Measurements from ENCODE around the gene TMEM271.

The TMEM271 gene

DNA sequence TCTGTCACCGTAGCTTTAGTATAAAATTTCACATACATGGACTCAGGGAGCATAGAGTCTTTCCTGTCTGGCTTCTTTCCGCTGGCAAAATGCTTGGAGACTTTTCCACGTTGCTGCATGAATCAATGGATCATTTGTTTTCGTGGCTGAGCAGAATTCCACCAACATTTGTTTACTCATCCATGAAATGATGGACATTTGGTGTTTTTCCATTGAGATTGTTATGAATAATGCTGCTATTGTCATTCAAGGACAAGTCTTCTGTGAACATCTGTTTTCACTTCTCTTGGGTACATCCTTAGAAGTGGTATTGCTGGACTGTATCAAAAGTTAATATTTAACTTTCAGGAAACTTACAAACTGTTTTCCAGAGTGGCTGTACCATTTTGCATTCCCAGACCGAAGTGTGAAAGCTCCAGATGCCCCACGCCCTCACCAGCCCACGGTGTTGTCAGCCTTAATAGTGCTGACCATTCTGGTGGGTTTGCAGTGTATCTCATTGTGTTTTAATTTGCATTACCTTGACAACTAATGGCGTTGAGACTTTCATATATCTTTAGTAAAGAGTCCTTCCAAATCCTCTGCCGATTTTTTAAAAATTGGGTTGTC, 5.8 kb upstream of the TMEM271 start:
- H3K4me3 ChIP-seq (ENCODE audit: low read depth, low read length), result no peak overlapping the region

DNA sequence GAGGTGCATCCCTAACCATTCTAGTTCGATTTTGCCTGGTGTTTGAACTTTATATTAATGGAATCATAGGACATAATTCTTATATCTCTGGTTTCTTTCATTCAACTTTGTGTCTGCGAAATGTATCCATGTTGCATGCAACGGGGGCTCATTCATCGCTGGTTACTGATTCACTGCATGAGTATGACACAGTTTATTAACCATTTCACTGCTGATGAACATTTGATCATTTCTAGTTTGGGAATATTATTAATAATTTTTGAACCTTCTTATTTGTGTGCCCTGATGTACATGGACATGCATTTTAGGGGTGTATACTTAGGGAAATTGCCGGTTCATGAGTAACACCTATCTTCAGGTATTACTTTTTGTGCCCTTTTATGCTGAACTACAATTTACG, 5.1 kb upstream of the TMEM271 start:
- no peak overlapping the region for H3K4me3 ChIP-seq (ENCODE audit: low read depth, low read length)

DNA sequence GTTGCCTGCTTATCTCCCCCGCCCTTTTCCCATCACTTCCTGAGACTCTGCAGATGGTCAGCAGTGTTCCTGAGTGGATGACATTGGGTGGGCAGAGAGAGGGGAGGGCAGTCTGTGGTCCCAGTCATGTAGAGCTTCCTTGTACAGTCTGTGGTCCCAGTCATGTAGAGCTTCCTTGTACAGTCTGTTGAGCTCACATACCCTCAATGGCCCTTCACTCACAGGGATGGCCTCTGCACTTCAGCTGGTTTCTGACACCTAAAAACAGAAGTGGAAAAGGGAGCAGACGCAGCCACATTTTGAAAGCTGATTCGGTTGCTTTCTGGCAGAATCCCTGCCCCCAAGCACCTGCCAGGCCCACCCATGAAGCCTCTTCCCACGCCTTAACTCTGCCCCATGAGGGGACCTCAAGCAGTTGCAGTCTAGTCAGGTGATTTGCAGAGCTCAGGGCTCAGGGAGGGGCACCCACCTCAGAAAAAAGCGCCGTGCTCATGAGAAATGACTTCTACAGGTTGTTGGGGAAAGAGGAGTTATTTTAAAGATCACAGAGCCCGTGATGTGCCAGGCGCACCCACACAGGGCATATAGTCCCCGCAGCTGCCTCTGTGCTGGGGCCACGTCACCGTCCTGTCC, 3.6 kb upstream of the TMEM271 start:
- H3K4me3 ChIP-seq (ENCODE audit: low read depth, low read length), result no peak overlapping the region

DNA sequence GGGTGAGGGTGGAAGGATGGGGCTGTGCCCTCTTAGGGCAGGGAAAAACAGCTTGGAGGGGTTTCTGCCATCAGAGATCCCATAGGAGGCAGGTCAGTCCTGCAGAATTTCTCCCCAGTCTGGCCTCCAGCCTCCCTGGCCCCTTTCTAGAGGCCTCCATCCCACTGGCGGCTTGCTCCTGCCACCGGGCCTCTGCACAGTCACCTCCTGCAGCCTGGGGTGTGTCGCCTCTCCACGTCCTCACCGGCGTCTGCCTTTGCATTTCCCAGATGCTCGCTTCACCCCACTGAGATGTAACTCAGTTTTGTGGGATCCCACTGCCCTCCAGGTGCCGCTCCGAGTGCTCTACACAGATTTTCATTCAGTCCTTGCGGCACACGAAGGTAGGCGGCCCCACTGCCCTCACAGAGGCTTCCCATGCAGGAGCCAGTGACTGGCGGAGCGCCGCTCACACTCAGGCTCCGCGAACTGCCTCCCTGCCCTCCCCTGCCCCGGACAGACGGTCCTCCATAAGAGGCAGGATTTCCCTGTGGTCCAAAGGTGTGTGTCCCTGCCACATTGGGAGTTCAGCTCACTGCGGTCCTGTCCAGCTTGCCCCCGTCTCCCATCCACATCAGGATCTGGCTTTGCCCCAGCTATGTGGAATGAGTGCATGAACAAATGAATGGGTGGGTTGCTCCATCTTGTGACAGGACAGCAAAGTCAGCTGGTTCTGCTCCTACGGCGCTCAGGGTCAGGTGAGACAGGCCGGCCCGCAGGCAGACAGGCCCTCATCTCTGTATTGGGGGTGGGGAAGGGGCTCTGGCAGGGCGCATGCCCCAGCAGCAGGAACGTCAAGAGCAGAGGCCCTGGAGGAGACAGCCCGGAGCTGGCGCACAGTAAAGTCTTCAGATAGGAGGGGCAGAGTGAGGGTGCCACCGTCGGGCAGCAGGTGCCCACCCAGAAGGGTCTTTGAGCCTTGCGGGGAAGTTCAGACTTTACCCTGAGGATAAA, 2.7 kb upstream of the TMEM271 start:
- no peak overlapping the region for H3K4me3 ChIP-seq (ENCODE audit: low read depth, low read length)

DNA sequence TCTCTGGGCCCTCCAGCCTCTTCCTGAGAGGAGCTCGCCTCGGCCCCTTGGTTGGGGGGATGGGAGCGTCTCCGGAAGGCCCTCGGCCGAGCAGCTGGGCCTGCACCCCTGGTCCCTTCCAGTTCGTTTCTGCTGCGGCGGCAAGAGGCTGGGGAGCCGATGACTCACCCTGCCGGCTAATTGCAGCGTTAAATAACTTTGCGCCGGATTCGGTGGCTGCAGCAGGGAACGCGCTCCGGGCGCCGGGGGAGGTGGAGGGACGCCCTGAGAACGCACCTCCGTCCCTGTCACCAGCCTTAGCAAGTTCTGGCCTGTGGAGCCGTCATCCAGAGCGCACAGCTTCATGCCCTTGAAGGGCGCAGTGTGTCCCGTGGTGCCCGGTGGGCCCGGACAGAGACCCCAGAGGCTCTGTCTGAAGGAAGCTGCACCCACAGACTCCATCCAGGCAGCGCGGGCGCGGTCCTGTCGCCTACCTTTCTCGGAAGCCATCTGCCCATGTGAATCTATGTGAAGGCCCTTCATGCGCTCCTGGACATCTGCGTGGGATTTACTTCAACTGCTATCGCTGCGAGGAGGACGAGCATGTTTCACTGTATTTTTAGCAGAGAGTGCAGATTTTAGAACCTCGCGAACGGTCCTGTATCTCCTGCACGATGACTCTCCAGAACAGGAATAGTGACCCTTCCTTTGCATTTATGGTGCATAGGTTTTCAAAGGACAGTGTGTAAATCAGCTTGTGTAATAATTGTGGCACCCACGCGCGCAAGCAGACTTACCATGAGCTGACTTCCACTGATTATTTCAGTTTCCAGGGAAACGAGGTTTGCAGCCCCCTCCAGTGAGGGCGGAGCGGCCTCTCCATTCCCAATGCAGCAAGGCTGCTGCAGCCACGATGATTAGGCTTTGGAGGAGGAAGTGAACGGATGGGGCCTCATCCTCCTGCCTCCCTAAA, 1.7 kb upstream of the TMEM271 start:
- H3K4me3 ChIP-seq (ENCODE audit: low read depth, low read length), result peak overlapping the region; percentile 59

- peak overlapping the region; percentile 59 for H3K4me3 ChIP-seq (ENCODE audit: low read depth, low read length)
These were observed 950 bp upstream of the TMEM271 start for GRCh38 chr4:576991-577498.

DNA sequence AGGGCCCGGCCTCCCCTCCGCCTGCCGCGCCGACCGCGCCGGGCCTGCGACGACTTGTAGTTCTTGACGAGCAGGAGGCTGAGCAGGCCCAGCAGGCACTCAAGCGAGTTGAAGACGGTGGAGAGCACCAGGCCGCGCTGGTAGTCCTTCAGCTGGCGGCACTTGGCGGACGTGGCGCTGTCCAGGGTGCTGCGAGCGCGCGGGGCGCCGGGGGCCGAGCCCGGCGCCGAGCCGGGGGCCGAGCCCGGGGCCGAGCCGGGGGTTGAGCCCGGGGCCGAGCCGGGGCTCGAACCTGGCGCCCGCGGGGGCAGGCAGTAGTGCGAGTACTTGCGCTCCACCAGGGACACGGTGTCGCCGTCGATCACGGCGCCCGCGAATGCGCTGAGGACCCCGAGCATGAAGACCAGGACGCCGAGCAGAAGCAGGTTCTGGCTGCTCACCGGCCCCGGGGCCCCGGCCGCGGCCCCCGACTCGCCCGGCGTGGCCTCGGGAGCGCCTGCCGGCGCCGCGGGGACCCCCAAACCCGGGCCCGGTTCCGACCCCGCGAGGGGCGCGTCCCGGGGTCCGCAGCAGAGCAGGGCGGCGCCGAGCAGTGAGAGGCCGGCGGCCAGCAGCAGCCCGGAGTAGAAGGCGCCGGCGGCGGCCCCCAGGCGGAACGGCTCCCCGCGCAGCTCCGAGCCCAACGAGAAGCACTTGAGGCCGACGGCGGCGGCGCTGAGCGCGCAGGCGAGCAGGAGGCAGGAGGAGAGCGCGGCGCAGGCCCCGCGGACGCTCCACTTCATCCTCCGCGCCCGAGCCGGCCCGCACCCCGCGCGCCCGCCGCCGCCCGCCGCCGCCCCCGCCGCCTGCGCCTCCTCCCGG, 584 bp downstream of the TMEM271 start:
- H3K4me3 ChIP-seq (ENCODE audit: low read depth, low read length), result peak overlapping the region; percentile 17

- H3K4me3 ChIP-seq (ENCODE audit: low read depth, low read length), result no peak overlapping the region
These were observed 1.5 kb downstream of the TMEM271 start for GRCh38 chr4:574346-575161.

- no peak overlapping the region for H3K4me3 ChIP-seq (ENCODE audit: low read depth, low read length)
These were observed 2.8 kb downstream of the TMEM271 start for GRCh38 chr4:573122-573892.

DNA sequence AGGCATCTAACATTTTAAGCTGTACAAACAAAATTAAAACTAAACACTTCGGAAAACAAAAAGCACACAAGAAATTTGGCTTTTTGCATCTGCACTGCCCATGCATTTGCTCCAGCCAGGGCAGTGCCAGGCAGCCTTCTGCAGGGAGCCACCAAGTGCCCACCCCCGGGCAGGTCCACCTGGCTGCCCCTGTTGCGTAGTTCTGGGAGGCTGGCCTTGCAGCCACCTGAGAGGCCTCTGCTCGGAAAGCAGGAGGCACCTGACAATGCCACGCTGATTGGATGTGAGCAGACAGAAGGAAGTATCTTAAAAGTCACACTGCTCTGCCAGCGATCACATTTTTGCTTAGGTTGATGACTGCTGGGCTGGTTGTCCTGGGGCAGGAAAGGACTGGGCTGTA, 3.5 kb downstream of the TMEM271 start:
- H3K4me3 ChIP-seq (ENCODE audit: low read depth, low read length), result no peak overlapping the region

GRCh38 chr4:571838-572572, 4.1 kb downstream of the TMEM271 start:
- H3K4me3 ChIP-seq (ENCODE audit: low read depth, low read length), result no peak overlapping the region

DNA sequence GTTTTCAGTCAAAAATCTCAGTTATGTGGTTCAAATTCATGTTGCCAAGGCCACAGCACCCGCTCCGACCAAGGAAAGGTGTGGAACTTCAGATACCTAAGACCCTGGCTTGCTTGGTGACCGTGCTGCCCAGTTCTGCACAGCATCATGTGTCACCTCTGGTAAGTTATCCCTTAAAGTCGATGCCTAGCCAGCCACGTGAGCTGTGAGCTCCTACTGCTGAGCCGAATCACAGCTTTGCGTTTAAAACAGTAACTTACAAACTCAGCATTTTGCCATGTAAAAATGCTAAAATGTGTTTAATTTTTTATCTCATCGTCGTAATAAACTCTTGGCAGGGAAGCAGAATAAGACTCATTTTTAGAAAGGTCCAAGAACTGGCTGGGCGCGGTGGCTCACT, 5.3 kb downstream of the TMEM271 start:
- no peak overlapping the region for H3K4me3 ChIP-seq (ENCODE audit: low read depth, low read length)

- H3K4me3 ChIP-seq (ENCODE audit: low read depth, low read length), result no peak overlapping the region
These were observed 6.0 kb downstream of the TMEM271 start for GRCh38 chr4:569958-570667.

DNA sequence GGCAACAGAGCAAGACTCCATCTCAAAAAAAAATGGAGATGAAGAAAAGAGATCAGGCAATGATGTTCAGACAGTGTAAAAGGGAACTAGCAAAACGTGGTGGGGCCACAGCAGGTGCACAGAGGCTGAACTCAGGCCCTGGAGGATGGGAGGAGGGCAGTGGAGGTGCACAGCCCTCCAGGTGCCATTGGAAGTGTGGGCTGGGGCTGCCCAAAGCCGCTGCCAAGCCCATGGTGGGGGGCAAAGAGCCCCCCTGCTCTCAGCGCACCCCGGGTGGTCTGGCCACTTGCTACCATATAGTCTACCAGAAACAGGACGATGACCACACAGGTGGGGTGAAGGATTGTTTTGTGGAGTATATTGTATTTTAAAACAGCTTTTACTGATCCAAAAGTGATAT, 7.1 kb downstream of the TMEM271 start:
- H3K4me3 ChIP-seq (ENCODE audit: low read depth, low read length), result no peak overlapping the region

DNA sequence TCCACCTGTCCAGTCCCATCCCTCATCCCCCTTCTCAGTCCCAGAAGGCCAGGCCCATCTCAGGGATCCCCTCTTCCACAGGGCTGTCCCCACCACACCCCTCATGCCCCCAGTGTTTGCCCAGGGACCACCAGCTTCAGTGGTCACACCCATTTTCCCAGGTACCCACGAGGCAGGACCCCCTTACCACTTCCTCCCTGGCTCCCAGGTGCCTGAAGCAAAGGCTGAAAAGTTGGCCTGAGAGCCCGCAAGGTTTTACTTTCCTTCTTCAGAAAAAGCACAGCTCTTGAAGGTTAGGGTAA, 7.8 kb downstream of the TMEM271 start:
- no peak overlapping the region for H3K4me3 ChIP-seq (ENCODE audit: low read depth, low read length)

DNA sequence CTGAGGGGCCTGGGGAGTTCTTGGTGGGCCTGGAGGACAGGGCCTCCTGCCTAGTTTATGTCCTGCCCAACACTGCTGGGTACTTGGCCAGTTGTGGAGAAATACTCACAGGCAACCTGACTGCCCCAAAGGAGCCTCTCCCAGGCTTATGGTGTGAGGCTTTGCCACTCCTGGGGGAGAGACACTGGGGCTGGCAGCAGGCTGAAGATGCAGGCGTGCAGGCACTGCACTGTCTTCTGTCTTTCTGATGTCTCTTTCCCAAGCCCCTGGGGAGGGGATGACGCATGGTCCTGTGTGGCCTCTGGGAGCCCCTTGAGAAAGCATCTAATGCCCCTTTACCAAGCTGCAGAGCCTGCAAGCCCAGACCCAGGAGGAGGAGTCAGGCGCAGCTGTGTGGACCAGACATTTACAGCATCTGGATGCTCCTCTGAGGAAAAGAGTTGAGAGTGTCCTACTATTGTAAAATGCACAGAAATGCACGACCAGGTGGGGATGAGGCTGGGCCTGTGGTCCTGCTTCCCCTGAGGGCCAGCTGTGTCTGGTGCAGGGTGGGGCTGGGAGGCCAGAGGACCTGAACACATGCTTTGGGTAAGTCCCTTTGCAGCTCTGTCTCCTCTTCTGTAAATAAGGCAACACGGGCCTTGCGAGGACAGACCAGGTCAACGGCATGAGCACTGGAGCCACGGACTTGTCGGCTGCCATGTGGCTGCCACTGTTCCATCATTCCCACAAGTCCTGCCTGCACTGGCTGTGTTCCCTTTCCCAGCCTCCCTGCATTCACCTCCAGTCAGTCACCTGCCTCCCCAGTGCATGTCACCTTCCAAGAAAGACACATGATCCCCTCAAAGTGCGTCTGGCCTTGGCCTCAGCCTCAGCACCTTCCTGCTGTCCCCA, 8.4 kb downstream of the TMEM271 start:
- no peak overlapping the region for H3K4me3 ChIP-seq (ENCODE audit: low read depth, low read length)

All from iPS-11a (cell line).